ENCODE data around the gene IGF1R. TPM values are rescaled to one million over a fixed set of nuclear protein-coding genes. Genes with fewer than 3 reads are reported as not detected.

Gene IGF1R
- total and polyA plus RNA-seq, 12 donors: 8.6 to 138 (median 66.0) TPM

GRCh38 chr15:98758224-98758623 lies 109.9 kb downstream of the IGF1R start:
- intact Hi-C loops (cut with DNase I): no loop called here
- TF ChIP-seq CTCF (IDR thresholded peaks at IDR 0.05): no peak
- TF ChIP-seq POLR2A (IDR thresholded peaks at IDR 0.05): no peak
- Histone ChIP-seq H3K27ac (peak overlapping the region in 2 of 5 donors; percentile 11 to 39), H3K9me3 (replicated peaks in 1 of 3) (no peaks in the 10 kb centered on the region), H3K27me3 (no peaks in the 10 kb centered on the region), H3K4me3 (no peak overlapping the region), H3K4me1 (replicated peaks in 1 of 2) (peaks cover 27 to 73% of the 10 kb centered on the region in 2 donors), H3K36me3 (replicated peaks in 1 of 2) (no peaks in the 10 kb centered on the region)
- DNase-seq: no peak
- WGBS, 4 donors: 75 to 93% (median 78%) methylated on average over 8 of the region's 8 CpGs

GRCh38 chr15:98759277-98759676 lies 110.9 kb downstream of the IGF1R start:
- no peaks in the 10 kb centered on the region for H3K27me3 ChIP-seq
- intact Hi-C loops (cut with DNase I): no loop called here
- no peaks in the 10 kb centered on the region for H3K9me3 ChIP-seq (replicated peaks in 1 of 3)
- WGBS, 4 donors: 48 to 57% (median 49%) methylated on average over 3 of the region's 3 CpGs
- DNase-seq: no peak
- TF ChIP-seq CTCF (IDR thresholded peaks at IDR 0.05): no peak
- TF ChIP-seq POLR2A (IDR thresholded peaks at IDR 0.05): no peak
- peaks cover 22 to 73% of the 10 kb centered on the region in 2 donors for H3K4me1 ChIP-seq (replicated peaks in 1 of 2)
- H3K27ac ChIP-seq: peak overlapping the region in 1 of 5 donors; percentile 39
- H3K4me3 ChIP-seq: no peak overlapping the region
- no peaks in the 10 kb centered on the region for H3K36me3 ChIP-seq (replicated peaks in 1 of 2)

- no peak for DNase-seq
- no peak for TF ChIP-seq CTCF (IDR thresholded peaks at IDR 0.05)
- TF ChIP-seq POLR2A (IDR thresholded peaks at IDR 0.05): no peak
- Histone ChIP-seq H3K27ac (peak overlapping the region in 1 of 5 donors; percentile 39), H3K9me3 (replicated peaks in 1 of 3) (no peaks in the 10 kb centered on the region), H3K4me3 (no peak overlapping the region), H3K36me3 (replicated peaks in 1 of 2) (no peaks in the 10 kb centered on the region), H3K4me1 (replicated peaks in 1 of 2) (peaks cover 16 to 64% of the 10 kb centered on the region in 2 donors), H3K27me3 (no peaks in the 10 kb centered on the region)
- 84 to 91% (median 89%) methylated on average over 9 of the region's 9 CpGs for WGBS, 4 donors
- intact Hi-C loops (cut with DNase I): no loop called here
Observed at GRCh38 chr15:98760112-98760826, 111.9 kb downstream of the IGF1R start.

GRCh38 chr15:98760975-98761374 lies 112.6 kb downstream of the IGF1R start:
- H3K36me3 ChIP-seq (replicated peaks in 1 of 2): no peaks in the 10 kb centered on the region
- TF ChIP-seq POLR2A (IDR thresholded peaks at IDR 0.05): no peak
- no peak for TF ChIP-seq CTCF (IDR thresholded peaks at IDR 0.05)
- no peak overlapping the region for H3K4me3 ChIP-seq
- H3K4me1 ChIP-seq (replicated peaks in 1 of 2): peaks cover 16 to 57% of the 10 kb centered on the region in 2 donors
- no peaks in the 10 kb centered on the region for H3K9me3 ChIP-seq (replicated peaks in 1 of 3)
- H3K27ac ChIP-seq: no peak overlapping the region
- DNase-seq: no peak
- 87 to 100% (median 96%) methylated on average over 2 of the region's 2 CpGs for WGBS, 4 donors
- intact Hi-C loops (cut with DNase I): no loop called here
- no peaks in the 10 kb centered on the region for H3K27me3 ChIP-seq

All from adrenal gland (tissue), 12 donors.